ENCODE results near the gene FAM149A.

FAM149A gene

DNA sequence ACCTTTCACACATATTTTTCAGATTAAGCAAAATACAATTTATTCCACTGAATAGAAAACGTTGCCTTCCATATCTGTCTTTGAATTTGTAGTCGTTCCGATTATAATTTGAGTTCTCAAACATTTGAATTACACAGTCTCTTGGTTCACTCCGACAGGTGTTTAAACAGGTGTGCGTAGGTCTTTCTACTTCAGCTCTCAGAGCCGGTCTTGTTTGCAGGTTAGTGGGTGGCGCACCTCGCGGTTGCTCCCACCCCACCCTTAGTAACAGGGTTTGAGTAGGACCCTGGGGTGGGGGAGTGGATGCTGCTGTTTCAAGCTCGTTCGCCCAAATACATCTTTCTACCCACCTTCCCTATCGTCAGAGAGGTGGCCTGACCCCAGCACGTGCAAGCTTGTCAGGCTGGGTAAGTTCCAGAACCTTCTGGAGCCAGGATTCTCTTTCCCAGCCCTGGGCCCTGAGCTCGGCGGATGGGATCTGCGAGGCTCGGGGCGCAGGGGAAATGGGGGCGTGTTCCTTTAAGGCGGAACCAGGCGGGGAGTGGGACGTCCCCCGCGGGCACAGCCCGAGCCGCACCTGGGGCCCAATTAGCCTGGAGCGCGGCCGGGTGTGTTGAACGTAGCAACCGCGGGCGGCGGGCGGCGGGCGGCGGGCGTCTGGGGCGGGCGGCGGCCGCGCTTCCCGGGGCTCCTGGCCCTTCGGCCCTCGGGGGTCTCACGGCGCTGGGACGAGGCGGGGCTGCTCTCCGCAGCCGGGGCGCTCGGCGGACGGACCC lies at the start of gene FAM149A:
Gene FAM149A (plus strand): TSS at position 591 of the 776 bp plus-strand sequence.
- DNase-seq (ENCODE audit: low read depth in 3 of 3, low spot score in 1 of 3), result peak in 2 of 3 donors; percentile 11 to 41

DNA sequence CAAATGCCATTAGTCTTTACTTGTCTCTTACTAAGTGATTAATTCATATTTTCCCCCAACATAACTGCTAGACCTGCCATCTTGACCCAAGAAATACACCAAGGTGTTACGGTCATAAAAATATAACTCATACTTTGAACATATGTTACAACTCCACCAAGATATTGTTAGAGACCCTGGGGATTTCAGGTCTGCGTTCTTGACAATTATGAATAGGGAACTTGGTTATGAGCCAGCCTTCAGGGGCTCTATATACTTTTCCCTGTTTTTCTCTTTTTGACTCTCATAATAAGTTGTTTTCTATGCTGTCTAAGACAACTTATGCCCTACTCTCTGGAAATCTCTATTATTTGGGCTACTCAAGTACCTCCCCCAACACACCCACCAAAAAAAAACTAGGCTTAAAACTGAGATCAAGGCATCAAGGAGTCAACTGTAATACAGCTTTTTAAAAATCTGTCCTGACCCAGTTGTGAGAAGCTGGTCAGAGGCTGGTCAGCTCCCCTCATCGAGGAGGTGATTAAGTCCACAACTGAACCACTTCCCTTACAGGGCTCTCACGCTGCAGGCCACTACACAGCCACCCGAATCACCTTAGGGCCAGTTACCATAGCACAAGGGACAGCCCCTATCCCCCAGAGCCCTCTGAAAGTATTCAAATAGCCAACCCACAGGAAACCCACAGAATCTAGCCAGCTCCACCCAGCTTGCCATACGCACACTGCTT lies 46.1 kb upstream of the FAM149A start:
- no peak for DNase-seq (ENCODE audit: low read depth in 3 of 3, low spot score in 1 of 3)

DNA sequence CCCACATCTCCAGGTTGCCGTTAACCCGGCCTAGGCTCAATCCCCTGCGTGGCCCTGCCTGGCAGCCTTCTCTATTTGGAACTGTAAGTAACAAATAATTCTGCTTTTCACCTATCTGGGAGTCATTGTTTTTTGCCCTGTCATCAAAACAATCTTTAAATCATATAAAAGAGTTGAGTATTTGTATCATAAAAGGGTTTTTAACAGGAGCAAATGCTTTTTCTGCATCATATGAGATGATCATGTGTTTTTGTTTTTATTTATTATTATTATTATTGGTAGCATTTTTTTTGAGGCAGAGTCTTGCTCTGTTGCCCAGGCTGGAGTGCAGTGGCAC lies 45.6 kb upstream of the FAM149A start:
- no peak for DNase-seq (ENCODE audit: low read depth in 3 of 3, low spot score in 1 of 3)

DNA sequence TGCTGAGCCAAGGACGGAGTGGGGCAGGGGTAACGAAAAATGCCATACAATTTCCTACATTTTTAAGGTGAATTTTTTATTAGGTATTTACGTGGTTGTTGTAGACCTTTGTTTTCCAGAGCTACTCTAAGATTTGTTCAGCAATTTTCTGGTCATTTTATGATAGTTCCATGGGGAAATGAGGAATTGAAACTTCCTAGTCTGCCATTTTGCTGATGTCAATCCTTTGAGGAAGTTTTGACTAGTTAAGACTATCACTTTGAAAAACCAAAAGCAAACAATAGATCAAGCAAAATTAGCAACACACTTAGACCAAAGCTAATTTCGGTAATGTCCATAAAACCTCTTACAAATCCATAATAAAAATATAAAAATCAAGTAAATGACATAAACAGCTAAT lies 42.6 kb upstream of the FAM149A start:
- no peak for DNase-seq (ENCODE audit: low read depth in 3 of 3, low spot score in 1 of 3)

DNA sequence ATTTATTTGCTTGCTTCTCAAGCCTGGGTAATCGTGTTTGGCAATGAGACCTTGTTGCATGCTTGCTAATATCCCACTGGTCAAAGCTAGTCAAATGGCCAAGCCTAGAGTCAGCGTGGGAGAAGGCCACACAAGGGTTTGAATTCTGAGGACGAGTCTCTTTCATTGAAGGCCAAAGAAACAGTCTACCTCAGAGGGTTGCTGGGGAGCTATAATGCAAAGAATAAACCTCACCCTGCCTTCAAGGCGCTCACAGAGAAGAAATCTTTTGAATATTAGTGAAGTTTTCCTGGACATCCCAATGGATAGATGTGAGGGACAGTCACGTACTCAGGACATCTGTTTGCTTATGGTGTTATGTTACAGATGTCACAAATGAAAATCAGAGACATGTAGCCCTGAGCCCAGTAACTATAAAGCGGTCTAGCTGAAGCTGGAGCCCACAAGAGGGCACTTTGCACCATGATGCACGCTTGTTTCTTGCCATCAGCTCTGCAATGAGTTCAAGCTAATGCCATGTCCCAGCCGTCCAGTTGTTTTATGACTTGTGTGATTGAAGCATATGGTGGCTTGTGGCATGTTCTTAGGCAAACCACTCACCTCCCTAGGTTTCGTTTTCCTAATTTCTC lies 36.6 kb upstream of the FAM149A start:
- peak in 2 of 3 donors; percentile 4 to 10 for DNase-seq (ENCODE audit: low read depth in 3 of 3, low spot score in 1 of 3)

DNA sequence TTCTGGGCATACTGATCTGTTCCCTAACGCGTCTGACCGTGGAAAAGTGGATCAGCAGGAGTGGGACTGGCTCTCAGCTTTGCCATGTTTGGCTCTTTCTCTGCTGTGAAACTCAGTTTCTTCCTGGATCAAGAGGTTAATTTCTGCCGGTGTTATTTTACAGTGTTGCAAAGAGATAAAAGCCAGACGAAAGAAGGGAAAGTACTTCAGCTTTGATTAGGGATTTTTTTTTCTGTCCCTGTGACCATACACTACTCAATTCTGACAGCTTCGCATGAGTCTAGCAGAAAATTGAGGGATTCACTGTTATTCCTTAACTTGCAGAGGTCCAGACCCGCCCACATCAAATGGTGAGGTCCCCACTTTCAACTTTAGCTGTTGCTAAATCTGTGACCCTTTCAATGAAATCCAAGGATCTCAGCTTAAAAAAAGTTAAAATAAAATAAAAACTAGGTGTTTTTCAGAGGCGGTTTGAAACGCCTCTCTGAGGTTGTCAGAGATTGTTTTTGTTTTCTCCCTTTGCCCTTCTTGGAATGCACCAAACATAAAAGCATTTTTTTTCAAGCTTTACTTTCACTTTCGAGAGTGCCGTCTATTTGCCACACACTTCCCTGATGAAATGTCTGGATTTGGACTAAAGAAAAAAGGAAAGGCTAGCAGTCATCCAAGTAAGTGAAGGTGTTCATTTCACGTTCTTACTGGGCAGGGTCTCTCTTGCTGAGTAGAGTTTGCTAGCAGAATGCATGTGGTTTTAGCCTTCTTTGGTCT lies 35.7 kb upstream of the FAM149A start, which contains the start of gene TLR3:
Gene TLR3 (plus strand): TSS at position 576 of the 768 bp plus-strand sequence. CDS start 7,464 bp downstream, outside the sequence.
- no peak for DNase-seq (ENCODE audit: low read depth in 3 of 3, low spot score in 1 of 3)

DNA sequence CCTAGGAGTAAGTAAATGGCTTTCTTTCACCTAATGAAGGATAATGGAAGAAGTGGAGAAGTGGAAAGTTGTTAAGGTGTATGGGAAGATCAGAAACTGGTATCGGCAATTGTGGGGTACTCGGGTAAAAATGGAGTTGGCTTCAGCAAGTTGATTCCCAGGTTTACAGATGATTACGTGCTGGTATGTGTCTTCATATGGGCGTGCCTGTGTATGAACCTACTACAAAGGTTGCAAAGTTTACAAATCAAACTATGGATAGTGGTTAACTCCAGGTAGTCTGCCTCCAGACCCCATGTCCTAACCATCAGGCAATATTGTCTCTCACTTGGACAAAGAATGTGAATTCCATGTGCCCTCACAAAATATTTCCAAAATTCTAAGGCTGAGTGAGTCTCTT lies 34.8 kb upstream of the FAM149A start:
- DNase-seq (ENCODE audit: low read depth in 3 of 3, low spot score in 1 of 3), result no peak

DNA sequence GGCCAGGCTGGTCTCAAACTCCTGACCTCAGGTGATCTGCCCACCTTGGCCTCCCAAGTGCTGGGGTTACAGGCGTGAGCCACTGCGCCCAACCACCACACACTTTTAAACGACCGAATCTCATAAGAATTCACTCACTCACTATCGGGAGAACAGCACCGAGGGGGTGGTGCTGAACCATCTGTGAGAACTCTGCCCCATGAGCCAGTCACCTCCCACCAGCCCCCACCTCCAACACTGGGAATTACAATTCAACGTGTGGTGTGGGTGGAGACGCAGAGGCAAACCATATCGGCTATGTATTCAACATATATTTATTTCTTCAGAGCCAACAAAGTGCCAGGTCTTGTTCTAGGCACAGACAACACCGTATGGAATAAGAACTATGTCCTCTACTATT lies 32.0 kb upstream of the FAM149A start:
- DNase-seq (ENCODE audit: low read depth in 3 of 3, low spot score in 1 of 3), result no peak

DNA sequence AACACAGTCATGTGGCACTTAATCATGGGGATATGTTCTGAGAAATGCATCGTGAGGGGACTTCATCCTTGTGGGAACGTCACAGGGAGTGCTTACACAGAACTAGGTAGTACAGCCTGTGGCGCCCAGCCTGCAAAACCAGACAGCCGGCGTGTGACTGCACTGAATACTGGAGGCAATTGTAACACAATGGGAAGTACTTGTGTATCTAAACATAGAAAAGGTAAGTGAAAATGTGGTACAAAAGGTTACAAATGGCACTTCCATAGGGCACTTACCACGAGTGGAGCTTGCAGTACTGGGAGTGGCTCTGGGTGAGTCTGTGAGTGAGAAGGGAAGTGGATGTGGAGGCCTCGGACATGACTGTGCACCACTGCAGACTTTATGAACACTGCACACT lies 30.3 kb upstream of the FAM149A start:
- DNase-seq (ENCODE audit: low read depth in 3 of 3, low spot score in 1 of 3), result no peak

DNA sequence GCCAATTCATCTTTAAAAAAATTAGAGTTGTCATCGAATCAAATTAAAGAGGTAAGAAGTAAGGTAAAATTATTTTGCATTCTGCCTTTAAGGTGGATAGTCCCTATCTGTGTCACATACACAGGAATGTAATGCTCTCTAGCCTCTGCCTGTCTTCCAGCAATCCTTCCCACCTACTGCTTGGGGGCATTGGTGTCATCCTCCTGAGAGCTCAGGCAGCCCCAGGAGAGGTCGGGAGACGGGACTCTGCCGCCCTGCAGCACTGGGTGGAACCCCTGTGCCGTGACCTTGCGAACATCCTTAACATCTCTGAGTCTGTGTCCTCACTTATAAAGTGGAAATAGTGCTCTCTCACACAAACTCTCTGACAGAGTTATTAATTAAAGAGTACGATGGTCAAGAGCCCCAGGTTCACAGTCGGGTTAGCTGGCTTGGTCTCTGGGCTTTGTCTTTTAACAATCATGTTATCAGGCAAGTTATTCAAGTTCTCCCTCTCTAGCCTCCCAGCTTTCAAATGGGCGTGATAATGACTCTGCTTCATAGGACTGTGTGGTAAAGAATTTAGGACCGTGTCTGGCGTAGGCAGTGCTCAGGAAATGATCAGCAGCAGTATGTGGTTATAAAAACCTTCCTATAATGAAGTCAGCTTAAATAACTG lies 25.4 kb upstream of the FAM149A start:
- DNase-seq (ENCODE audit: low read depth in 3 of 3, low spot score in 1 of 3), result no peak

DNA sequence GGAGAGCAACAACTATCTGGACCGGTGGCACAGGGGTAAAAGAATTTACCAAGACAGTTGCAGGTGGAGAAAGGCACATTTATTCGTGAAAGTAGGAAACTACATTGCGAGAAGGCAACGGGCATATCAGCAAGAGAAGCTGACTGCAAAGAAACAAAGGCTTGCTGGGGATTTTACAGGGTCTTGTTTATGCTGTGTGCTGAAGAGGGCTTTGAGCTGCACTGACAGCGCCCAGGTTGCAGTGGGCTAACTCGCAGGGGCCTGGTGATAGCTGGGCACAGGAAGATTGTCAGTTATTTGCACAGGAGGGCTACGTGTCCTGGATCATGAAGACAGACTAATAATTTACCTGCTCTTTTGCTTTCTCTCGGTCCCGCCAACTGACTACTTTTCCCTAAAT lies 24.8 kb upstream of the FAM149A start:
- DNase-seq (ENCODE audit: low read depth in 3 of 3, low spot score in 1 of 3), result no peak

DNA sequence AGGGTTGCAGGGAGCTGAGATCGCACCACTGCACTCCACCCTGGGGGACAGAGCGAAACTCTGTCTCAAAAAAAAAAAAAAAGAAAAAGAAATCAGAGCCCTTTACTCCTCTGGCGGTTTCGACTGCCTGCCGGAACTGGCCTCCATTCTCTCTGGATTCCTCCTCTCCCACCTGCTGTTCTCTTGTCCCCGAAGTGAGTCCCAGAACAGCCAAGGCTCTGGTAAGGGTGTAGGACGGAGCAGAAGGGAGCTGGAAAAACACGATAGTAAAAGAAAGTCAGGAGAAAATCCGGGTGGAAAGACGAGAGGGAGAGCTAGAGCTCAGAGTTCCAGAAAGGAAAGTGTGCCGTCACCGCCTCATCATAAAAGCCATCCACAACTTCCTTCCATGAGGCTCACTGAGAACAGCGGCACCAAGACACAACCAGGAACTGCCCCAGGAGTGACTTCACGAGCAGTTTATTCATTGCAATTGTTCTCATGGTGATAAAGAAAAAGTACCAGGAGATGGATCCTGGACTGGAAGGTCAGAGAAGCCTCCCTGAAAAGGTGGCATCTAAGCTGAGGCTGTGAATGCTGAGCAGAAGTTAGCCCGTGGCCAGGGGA lies 23.2 kb upstream of the FAM149A start:
- DNase-seq (ENCODE audit: low read depth in 3 of 3, low spot score in 1 of 3), result no peak

DNA sequence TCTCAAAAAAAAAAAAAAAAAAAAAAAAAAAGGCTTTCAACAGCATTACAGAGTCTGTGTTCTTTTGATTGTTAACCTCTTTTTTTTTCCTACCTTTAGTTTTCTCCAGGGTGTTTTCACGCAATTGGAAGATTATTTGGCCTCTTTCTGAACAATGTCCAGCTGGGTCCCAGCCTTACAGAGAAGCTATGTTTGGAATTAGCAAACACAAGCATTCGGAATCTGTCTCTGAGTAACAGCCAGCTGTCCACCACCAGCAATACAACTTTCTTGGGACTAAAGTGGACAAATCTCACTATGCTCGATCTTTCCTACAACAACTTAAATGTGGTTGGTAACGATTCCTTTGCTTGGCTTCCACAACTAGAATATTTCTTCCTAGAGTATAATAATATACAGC lies 22.3 kb upstream of the FAM149A start:
- no peak for DNase-seq (ENCODE audit: low read depth in 3 of 3, low spot score in 1 of 3)

DNA sequence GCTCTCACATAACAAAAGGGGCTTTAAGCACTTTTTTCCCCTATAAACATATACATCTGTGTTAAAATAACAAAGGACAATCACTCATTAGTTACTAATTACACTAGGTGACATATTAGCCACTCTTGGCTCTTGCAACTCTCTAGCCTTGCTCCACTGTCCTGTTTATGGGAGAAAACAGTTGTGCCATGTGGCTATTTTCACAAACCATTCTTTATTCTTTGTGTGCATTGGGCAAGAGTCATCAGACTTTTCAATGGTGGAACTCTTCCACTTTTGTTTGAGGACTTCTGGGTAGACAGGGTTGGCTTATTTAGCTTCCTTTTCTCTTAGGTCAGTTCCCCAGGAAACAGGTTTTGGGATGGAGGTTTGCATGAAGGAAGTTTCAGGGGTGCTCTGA lies 16.0 kb upstream of the FAM149A start:
- DNase-seq (ENCODE audit: low read depth in 3 of 3, low spot score in 1 of 3), result no peak

DNA sequence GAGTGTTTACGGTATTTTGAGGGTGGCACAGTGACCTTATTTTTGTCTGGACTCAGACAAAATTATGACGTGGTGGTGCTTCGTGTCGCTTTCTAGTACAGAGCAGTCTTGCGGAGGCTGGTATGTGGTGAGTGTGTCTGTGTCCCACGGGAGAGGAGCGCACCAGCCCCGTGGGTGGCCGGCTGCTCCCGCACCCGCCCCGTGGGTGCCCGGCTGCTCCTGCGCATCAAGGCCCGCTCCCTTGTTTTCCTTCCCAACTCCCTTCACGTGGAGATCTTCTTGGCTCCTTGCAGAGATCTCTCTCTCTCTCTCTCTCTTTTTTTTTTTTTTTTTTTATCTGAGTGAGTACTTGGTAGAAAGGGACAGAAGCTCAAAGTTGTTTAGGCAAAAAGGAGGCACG lies 12.2 kb upstream of the FAM149A start:
- no peak for DNase-seq (ENCODE audit: low read depth in 3 of 3, low spot score in 1 of 3)

DNA sequence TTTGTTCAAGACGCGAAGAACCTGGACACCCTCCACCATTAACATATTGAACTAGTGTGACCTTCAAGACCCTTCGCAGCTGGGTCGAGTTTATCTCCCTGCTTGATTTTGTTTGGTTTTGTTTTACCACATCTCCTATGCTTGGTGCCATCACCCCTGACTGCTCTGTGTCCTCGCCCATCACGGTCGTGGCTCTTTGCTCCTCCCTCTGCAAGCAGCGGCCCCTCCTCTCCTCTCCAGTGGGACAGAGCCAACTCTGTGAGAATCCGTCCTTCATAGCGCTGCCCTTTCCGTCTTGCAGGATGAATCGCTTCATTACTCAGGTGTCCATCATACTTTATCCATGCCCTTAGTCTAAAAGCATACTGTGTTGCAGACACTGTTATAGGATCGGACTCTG lies 9.1 kb upstream of the FAM149A start:
- no peak for DNase-seq (ENCODE audit: low read depth in 3 of 3, low spot score in 1 of 3)

DNA sequence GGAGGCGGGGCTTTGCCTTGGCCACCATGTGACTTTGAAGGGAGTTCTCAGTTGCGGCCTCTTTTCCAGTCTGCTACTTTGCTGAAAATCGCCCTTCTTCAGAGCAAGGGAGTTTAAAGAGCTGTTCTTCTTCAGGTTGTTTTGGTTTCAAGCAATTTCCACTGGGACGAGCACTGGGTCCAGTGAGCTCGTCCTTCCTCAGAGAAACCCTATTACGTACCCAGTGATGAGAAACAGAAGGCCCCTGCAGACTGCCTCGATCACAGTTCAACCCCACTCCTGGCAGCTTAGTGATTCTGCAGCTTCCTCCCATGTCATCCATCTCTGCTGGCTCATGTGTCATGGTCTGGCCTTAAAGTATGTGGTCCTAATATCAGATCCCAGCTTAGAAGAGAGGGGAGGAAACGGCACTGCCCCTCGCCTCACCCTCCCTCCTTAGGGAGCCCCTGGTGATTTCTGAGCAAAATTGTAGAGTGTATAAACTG lies 7.8 kb upstream of the FAM149A start:
- DNase-seq (ENCODE audit: low read depth in 3 of 3, low spot score in 1 of 3), result no peak

DNA sequence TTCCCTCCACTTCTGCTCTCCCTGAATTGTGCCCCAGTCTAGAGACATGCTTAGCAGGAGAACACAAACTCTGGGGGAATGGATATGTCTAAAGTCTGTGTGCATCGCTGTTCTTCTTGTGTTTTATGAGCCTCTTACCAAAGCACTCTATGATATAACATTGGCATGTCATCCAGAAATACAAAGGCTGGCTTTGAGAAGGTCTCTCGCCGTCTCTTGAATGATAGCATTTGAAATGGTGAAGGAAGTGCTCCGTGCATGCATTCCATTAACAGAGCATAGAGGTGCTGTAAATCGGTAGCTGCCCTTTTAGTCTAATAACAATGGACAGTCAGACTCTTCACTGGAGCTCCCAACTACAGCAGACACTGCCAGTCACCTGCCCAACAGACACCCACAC lies 7.1 kb upstream of the FAM149A start:
- DNase-seq (ENCODE audit: low read depth in 3 of 3, low spot score in 1 of 3), result no peak

DNA sequence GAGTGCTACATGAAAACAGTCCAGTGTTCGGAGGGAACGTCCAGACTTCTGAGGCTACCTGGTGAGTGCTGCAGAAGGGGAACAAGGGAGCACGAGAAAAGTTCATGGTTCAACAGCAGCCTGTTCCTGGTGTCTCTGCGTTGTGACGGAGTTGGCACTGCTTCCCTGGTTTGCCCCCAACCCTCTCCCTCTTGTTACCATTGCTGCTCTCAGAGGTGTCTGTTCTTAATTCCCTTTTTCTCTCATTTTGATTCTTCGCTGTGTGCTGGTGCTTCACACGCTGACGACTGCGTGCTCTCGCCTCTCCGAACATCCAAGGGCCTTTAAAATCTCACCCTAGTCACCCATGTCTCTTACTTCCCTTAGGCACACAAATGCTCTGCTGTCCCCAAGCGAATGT lies 1.6 kb upstream of the FAM149A start:
- no peak for DNase-seq (ENCODE audit: low read depth in 3 of 3, low spot score in 1 of 3)

DNA sequence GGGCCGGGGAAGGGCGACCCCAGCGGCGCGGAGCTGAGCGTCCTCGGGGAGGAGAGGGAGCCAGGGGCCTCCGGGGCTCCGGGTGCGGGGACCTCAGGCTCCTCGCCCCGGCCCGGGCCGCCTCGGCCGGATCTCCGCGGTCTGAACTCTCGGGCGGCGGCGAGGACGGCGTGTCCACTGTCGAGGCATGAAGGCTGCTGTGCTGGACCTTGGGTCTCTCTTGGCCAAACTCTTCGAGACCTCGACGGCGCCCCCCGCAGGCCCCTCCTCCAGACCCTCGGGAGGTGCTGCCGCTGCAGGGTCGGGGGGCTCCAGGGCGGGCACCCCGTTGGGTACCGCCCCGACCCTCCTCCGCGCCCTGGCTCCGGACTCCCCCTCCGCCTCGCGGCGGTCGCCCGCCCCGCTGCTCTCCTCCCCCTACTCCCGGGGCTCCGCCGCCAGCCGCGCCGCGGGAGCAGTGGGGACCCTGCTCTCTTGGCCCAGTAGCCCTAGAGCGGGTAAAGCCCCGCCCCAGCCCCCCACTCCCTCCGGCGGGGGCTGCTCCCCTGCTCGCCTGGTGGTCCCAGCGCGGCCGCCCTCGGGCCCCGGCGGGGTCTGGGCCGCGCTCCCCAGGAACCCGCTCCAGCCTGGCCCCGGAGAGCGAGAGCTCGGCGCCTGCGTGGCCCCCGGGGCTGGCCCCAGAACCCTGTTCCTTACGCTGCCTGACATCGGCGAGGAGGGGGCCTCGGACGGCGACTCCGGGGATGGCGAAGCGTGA lies 564 bp downstream of the FAM149A start:
- no peak for DNase-seq (ENCODE audit: low read depth in 3 of 3, low spot score in 1 of 3)
